Measurements from ENCODE around the gene CHORDC1. TPM values are rescaled to one million over a fixed set of nuclear protein-coding genes. Genes with fewer than 3 reads are reported as not detected.

The CHORDC1 gene
- total RNA-seq, 2 donors from 2014 or later = 46.4 to 101 TPM

DNA sequence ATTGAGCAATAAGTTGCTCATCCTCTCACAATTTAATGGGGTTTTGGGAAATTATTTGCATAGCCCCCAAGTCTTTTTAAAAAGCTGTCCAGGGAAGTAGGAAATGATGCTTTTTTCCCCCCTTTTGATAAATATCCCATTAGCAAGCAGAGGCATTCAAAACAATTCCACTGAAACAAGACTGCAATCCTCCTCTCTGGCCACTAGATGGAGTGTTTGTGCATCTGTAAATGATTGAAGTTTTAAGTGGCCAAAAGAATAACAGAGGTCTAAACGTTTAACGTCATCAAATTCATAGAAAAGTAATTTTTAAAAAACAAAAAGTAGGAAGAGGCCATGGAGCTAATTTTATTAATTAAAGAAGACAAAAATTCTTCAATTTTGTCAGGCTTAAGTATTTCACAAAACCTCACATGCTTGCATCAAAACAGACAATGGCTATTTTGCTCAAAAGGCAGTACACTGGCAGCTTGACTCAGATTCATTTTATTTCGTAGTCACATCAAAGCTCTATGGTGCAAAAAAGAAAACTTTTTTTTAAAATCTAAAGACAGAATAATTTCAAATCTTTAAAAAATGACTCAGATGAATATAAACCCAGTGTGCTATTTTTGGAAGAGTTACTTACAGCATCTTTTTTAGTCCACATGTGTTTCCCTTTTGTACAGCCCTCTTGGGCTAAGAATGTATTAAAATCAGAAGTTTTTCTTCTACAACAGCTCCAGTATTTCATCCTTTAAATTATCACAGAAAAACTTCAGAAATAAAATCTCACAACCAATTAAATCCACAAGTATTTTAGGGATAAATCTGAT is 17.8 kb downstream of the CHORDC1 start:
- no peak for ATAC-seq (ENCODE audit: insufficient number of reproducible peaks, low FRiP score, low read depth)
- peaks cover 12% of the 10 kb centered on the region for H3K36me3 ChIP-seq
- no peaks in the 10 kb centered on the region for H3K9me3 ChIP-seq
- H3K27ac ChIP-seq = no peak overlapping the region
- H3K27me3 ChIP-seq (replicated peaks; ENCODE audit: insufficient read depth) = no peaks in the 10 kb centered on the region
- no peak for DNase-seq (ENCODE audit: low spot score)
- H3K4me3 ChIP-seq = no peak overlapping the region
- peaks cover 6 to 7% of the 10 kb centered on the region in 2 donors for H3K4me1 ChIP-seq (ENCODE audit: control insufficient read depth in 1 of 2, low read depth in 2 of 2)
- TF ChIP-seq, protein P1, sequence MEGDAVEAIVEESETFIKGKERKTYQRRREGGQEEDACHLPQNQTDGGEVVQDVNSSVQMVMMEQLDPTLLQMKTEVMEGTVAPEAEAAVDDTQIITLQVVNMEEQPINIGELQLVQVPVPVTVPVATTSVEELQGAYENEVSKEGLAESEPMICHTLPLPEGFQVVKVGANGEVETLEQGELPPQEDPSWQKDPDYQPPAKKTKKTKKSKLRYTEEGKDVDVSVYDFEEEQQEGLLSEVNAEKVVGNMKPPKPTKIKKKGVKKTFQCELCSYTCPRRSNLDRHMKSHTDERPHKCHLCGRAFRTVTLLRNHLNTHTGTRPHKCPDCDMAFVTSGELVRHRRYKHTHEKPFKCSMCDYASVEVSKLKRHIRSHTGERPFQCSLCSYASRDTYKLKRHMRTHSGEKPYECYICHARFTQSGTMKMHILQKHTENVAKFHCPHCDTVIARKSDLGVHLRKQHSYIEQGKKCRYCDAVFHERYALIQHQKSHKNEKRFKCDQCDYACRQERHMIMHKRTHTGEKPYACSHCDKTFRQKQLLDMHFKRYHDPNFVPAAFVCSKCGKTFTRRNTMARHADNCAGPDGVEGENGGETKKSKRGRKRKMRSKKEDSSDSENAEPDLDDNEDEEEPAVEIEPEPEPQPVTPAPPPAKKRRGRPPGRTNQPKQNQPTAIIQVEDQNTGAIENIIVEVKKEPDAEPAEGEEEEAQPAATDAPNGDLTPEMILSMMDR (IDR thresholded peaks at IDR 0.05) = peak; percentile 86

DNA sequence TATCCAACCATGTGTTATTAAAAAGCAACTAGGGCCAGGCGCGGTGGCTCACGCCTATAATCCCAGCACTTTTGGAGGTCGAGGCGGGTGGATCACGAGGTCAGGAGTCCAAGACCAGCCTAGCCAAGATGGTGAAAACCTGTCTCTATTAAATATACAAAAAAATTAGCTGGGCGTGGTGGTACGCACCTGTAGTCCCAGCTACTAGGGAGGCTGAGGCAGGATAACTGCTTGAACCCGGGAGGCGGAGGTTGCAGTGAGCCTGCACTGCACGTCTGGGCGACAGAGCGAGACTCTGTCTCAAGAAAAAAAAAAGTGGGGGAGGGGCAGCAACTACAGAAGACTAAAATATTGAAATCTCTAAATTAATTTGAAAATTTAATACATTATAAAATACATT is 18.4 kb downstream of the CHORDC1 start:
- H3K27ac ChIP-seq = no peak overlapping the region
- DNase-seq (ENCODE audit: low spot score) (no peak), ATAC-seq (ENCODE audit: insufficient number of reproducible peaks, low FRiP score, low read depth) (no peak)
- no peaks in the 10 kb centered on the region for H3K27me3 ChIP-seq (replicated peaks; ENCODE audit: insufficient read depth)
- no peak overlapping the region for H3K4me3 ChIP-seq
- H3K9me3 ChIP-seq = no peaks in the 10 kb centered on the region
- TF ChIP-seq, protein P1 (IDR thresholded peaks at IDR 0.05) = no peak
- H3K4me1 ChIP-seq (ENCODE audit: control insufficient read depth in 1 of 2, low read depth in 2 of 2) = peaks cover 6 to 7% of the 10 kb centered on the region in 2 donors
- peaks cover 5% of the 10 kb centered on the region for H3K36me3 ChIP-seq

DNA sequence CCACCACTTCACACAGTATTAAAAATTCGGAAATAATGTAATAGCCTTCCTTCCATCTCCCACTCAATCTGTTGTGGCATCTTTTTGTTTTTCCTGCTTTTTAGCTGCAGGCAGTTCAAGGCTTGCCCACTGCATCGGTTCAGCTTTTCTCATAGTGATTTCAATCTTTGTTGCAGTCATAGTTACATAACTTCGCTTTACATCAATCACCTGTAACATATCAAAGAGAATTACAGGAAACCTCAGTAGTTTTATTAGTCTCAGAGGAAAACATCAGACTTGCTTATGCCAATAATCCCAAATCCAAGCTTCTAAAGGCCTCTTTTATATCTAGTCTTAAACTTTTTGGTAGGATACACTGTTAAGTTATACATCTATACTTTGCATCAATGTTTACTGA is 20.5 kb downstream of the CHORDC1 start:
- Histone ChIP-seq H3K36me3 (peaks cover 3% of the 10 kb centered on the region), H3K4me3 (no peak overlapping the region), H3K27ac (no peak overlapping the region), H3K4me1 (ENCODE audit: control insufficient read depth in 1 of 2, low read depth in 2 of 2) (peaks cover 6 to 7% of the 10 kb centered on the region in 2 donors), H3K27me3 (replicated peaks; ENCODE audit: insufficient read depth) (no peaks in the 10 kb centered on the region), H3K9me3 (no peaks in the 10 kb centered on the region)
- DNase-seq (ENCODE audit: low spot score) (no peak), ATAC-seq (ENCODE audit: insufficient number of reproducible peaks, low FRiP score, low read depth) (no peak)
- TF ChIP-seq, protein P1 (IDR thresholded peaks at IDR 0.05) = no peak

DNA sequence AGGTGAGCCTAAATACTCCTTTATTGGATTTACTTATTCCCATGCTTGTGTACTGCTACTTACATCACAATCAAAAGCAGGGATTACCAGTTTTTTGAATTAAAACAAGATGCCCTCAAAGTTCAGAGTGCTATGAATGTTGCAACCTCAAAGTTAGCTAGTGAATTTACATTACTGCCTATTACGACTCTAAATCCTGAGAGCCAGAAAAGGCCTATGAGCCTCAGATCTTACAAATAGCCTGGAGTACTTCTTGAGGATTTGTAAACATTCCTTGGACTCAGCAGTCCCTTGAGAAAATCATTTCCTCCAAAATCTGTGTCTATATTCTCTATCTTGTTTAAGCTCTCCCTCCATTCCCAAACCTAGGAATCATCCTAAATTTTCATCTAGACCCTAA is 25.5 kb downstream of the CHORDC1 start:
- H3K9me3 ChIP-seq = no peaks in the 10 kb centered on the region
- no peaks in the 10 kb centered on the region for H3K4me1 ChIP-seq (ENCODE audit: control insufficient read depth in 1 of 2, low read depth in 2 of 2)
- no peaks in the 10 kb centered on the region for H3K27me3 ChIP-seq (replicated peaks; ENCODE audit: insufficient read depth)
- DNase-seq (ENCODE audit: low spot score) = no peak
- no peak for ATAC-seq (ENCODE audit: insufficient number of reproducible peaks, low FRiP score, low read depth)
- peaks cover 3% of the 10 kb centered on the region for H3K36me3 ChIP-seq
- H3K4me3 ChIP-seq = no peak overlapping the region
- TF ChIP-seq, protein P1 (IDR thresholded peaks at IDR 0.05) = no peak
- no peak overlapping the region for H3K27ac ChIP-seq

GRCh38 chr11:90192869-90193582 is 29.8 kb downstream of the CHORDC1 start:
- H3K9me3 ChIP-seq = no peaks in the 10 kb centered on the region
- H3K27me3 ChIP-seq (replicated peaks; ENCODE audit: insufficient read depth) = no peaks in the 10 kb centered on the region
- DNase-seq (ENCODE audit: low spot score) (no peak), ATAC-seq (ENCODE audit: insufficient number of reproducible peaks, low FRiP score, low read depth) (no peak)
- H3K27ac ChIP-seq = no peak overlapping the region
- no peaks in the 10 kb centered on the region for H3K36me3 ChIP-seq
- no peaks in the 10 kb centered on the region for H3K4me1 ChIP-seq (ENCODE audit: control insufficient read depth in 1 of 2, low read depth in 2 of 2)
- H3K4me3 ChIP-seq = no peak overlapping the region
- TF ChIP-seq, protein P1 (IDR thresholded peaks at IDR 0.05) = no peak
